ENCODE results near the gene MAPK12.
"Not testable (repeated sequence)": the region's sequence is repeated elsewhere in the genome, so short reads cannot be mapped to it uniquely, and the experiment has no call there.

Gene MAPK12

DNA sequence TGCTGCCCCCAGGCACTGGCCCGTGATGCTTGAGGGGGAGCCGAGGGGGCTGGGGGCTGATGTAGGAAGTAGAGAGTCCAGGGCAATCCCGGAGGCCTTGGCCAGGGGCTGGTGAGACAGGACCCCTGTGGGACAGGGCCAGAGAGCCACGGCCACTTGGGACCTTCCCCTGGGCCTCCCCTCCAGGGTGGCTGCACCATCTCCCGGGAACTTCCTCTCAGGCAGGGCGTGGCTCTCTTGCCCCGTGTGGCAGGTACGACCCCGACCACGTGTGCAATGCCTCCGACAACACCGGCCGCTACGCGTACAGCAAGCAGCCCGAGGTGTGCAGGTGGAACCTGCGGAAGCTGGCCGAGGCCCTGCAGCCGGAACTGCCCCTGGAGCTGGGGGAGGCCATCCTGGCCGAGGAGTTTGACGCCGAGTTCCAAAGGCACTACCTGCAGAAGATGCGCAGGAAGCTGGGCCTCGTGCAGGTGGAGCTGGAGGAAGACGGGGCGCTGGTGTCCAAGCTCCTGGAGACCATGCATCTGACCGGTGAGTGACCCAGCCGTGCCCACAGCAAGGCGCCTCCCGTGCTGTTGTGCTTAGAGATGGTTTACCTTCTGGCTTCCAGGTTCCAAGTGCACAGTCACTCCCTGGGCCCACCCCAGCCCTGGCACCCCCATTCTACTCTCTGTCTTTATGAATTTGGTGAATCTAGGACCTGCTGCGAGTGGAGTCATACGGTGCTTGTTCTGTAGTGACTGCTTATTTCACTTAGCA lies 50.9 kb downstream of the MAPK12 start:
- DNase-seq, result no peak

DNA sequence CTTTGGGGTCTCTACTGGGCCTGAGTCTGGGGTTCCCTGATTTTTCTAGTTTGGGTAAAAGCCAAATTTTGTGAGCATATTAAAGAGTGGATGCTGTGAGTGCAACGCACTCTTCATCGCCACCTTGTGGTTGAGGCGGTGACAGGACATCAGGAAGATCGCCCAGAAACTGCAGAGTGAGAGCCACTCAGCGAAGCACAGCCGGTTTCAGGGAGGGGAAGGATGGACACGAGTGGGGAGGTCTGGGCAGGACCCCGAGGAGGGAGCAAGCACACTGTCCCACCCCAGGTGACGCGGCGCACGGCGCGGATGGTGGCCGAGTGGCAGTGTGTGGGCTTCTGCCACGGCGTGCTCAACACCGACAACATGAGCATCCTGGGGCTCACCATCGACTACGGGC lies 51.6 kb downstream of the MAPK12 start:
- DNase-seq, result no peak

DNA sequence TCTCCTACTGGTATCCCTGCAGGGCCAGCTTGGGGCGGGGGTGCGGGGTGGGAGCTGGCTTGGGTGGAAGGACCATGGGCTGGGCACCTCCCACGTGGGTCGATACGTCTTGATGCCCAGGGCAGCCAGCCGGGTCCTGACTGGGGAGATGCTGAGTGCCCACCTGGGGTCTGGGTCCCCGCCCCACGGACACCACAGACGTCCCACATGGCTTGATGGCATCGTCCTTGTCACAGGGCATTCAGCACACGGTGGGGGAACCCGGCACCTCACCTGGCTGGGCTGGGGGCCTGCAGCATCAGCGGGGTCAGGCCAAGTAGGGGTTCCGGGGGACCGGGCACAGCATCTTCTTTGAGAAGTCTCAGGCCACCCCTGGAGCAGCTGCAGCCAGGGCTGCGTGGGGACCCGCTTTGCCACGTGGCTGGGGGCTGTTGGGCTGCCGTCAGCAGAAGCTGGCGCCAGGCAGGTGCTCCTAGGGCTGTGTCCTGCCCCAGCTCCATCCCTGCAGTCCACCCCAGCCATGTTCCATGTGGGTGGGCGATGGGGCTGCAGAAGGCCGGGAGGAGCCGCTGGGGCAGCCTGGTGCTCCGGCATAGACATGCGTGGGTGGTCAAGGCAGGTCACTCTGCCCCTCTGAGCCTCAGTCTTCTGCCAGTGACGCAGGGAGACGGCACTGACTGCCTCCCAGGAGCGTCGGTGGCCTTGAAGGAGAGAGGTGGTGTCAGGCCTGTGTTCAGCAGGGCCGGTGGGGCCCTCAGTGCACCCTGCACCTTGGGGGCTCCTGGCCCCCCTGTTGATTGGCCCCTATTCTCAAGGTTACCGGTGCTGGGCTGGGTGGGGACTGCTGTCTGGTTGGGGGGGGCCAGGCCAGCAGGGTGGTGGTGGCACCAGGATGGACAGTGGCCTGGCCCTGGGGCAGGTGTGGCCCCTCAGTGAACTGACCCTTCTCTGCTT lies 52.3 kb downstream of the MAPK12 start:
- no peak for DNase-seq

DNA sequence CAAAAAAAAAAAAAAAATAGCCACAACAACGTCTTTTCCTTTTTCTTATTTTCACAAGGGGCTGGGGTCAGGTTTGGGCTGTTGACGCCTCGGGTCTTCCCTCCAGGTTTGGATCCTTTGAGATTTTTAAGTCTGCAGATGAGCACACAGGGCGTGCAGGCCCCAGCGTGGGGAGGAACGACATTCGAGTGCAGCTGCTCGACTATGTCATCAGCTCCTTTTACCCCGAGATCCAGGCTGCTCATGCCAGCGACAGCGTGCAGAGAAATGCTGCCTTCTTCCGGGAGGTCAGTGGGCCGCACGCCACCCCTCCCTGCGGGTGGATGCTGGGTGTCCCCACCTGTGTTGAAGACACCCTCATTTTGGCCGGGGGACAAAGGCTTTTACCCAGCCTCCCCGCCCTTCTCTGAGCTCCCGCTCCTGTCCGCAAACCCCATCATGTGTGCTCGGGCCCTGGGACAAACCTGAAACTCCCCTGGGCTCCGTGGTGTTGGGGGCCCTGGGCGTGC lies 53.0 kb downstream of the MAPK12 start:
- no peak for DNase-seq

DNA sequence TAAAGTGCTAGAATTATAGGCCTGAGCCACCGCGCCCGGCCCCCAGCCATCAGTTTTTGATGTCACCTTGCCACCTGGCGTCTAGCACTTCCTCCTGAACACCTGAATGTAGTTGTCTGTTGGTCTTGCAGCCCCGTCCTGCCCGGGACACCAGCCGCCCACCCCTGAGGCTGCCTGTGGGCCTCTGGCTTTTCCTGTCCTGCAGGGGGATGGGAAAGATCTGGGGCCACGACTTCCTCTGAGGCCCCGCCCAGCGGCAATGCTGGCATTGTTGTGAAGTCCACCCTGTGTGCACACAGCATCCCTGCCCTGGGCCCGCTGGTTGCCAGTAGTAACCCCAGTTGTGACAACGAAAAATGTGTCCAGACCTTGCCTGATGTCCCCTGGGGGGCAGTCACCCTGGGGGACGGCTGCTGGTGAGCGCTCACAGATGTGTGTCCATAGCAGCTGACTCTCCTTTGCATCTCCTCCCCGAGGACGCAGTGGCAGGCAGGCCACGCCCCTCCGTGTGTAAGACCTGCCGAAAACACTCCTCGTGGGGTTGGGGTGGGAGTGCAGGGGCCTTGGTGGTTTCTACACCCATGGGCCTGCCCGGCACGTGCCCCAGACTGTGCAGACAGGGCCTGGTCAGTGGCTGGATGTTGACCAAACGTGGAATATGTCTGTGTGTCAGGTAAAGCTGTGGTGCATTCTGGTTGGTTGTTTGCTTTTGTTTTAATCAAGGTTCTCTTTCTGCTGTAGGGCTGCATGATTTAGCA lies 53.9 kb downstream of the MAPK12 start:
- DNase-seq, result no peak

DNA sequence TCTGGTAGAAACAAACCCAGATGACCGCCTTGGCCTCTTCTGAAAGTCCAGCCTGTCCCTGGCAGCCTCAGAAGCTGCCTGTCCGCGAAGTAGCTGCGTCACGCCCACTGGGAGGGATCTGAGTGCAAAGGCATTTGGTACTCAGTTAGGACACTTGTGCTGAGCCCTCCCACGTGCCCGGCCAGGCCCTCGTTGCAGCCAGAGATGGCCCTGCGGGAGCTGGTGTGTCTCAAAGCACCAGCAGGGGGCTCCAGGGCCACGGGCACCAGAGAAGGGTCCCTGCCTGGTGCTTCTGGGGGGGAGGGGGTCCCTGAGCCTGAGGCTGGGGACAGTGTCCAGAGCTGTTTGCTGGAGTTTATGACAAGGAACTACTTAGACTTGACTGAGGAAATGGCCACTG lies 54.9 kb downstream of the MAPK12 start:
- DNase-seq, result no peak

DNA sequence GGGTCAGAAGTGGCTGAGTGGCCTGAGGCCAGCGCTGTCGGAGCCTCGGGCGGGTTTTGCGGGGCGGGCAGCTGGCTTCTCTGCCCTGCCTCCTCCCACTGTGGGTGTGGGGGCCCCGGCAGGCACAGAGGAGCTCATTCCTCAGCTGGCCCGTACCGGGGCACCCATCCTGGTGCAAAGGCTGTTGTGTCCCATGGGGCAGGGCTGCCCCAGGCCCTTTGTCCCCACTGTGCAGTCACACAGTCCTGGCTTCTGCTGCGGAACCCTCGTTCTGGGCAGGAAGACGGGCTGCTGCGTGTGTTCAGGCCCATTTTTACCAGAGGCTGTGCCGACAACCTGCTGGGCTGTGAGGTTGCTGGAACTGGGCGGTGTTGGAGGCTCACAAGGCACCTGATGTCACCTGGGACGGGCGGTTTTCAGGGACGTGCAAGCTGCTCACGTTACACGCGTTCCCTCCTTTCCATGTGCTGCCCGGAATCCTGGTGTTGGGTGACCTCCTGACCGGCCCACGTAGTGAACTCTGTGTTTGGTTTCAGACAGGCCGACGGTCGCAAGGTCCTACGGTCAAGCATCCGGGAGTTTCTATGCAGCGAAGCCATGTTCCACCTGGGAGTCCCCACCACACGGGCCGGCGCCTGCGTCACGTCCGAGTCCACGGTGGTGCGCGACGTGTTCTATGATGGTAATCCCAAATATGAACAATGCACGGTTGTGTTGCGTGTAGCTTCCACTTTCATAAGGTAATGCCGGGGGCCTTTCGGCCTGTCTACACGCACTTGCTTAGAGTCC lies 55.5 kb downstream of the MAPK12 start:
- no peak for DNase-seq

DNA sequence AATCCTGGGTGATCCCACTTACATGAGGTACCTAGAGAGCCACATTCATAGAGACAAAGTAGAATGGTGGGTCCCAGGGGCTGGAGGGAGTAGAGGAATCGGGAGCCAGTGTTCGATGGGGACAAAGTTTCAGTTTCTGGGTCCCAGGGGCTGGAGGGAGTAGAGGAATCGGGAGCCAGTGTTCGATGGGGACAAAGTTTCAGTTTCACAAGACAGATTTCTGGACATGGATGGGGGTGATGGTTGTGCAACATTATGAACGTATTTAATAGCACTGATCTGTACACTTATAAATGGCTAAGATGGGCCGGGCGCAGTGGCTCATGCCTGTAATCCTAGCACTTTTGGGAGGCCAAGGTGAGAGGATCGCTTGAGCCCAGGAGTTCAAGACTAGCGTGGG lies 56.5 kb downstream of the MAPK12 start:
- not testable (repeated sequence) for DNase-seq

DNA sequence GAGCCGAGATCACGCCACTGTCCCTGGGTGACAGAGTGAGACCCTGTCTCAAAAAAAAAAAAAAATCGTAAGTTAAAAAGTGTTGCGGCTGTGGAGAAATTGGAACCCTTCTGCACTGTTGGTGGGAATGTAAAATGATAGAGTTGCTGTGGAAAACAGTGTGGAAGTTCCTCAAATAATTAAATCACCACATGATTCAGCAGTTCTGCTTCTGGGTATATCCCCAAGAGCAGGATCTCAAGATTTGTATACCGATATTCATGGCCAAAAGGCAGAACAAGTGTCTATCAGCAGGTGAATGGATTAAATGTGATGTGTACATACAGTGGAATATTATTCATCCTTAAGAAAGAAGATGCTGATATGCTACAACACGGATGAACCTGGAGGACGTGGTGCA lies 56.9 kb downstream of the MAPK12 start:
- no peak for DNase-seq

DNA sequence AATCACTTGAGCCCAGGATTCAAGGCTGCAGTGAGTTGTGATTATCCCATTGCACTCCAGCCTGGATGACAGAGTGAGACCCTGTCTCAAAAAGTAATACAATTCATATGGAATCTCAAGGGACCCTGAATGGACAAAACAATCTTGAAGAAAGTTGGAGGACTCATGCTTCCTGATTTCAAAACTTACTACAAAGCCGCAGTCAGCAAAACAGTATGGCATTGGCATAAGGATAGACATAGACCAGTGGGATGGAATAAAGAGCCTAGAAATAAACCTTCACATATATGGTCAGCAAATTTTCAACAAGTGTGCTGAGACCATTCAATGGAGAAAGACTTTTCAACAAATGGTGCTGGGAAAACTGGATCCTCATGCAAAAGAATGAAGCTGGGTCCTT lies 58.2 kb downstream of the MAPK12 start:
- DNase-seq, result no peak

Measured in NCI-H226 (cell line).